Right renal pelvis (tissue), 4 donors: ENCODE measurements around the gene TBC1D22A. TPM values are rescaled to one million over a fixed set of nuclear protein-coding genes. Genes with fewer than 3 reads are reported as not detected.

Source experiments
- DNase-seq, 4 donors: peaks; one replicate each; pipeline ENCODE4 v3.0.0-alpha.2; 2013; ENCODE audit warnings: low read depth in 4 of 4, low spot score in 3 of 4, missing footprints in 1 of 4
- polyA plus RNA-seq, 4 donors: library from polyadenylated mRNA; unstranded; fragments of 120-200 nt; gene quantifications; one replicate each; pipeline ENCODE4 v1.2.1, GENCODE V29; 2013; ENCODE audit not compliant: insufficient read length in 4 of 4

Gene TBC1D22A
- polyA plus RNA-seq, 4 donors, result 17.8 to 19.7 (median 18.2) TPM

DNA sequence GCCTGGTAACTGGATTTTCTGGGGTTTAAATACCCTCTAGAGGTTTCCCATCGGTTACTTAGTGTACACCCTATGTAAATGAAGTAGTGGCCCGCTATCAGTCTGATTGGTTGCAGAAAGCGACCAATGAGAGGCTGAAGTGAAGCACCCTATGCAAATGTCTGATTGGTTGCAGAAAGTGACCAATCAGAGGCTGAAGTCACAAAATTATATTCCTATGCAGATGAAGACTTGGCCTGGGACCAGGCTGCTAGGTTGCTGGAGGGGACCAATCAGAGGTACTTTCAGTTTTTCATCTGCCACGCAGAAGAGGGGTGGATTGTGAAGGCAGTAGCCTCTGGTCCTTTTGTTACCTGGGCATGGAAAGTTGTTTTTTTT lies 134.8 kb downstream of the TBC1D22A start:
- no peak for DNase-seq

DNA sequence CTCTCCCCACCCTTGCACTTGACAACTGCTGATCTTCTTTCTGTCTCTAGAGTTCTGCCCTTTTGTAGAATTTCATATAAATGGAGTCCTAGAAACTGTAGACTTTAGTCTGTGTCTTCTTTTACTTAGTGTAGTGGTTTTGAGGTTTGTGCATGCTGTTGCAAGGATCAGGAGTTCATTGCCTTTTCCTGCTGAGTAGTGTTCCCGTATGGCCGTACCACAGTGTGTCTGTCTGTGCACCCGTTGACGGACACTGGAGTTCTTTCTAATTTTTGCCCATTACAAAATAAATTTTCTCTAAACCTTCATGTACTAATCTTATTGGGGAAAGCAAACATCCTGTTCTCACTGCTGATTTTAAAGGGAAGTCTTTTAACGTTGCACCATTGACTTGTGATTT lies 138.1 kb downstream of the TBC1D22A start:
- no peak for DNase-seq

DNA sequence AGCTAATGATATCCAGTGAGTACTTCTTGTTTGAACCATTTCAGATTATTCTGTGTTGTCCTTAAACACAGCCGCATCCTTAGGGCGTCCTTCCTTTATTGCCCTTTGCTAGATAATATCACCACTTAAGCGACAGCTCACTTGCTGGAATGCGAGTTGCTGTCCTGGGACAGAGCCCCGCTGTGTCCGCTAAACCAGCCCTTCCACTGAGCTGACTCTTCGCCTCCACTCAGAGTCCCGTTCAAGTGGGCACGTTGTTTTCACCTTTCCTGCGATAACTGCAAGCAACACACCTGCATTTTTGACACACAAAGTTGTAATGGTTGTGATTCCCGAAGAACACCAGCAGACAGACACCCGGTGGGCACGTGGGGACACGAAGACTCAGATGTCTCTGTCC lies 140.0 kb downstream of the TBC1D22A start:
- no peak for DNase-seq

DNA sequence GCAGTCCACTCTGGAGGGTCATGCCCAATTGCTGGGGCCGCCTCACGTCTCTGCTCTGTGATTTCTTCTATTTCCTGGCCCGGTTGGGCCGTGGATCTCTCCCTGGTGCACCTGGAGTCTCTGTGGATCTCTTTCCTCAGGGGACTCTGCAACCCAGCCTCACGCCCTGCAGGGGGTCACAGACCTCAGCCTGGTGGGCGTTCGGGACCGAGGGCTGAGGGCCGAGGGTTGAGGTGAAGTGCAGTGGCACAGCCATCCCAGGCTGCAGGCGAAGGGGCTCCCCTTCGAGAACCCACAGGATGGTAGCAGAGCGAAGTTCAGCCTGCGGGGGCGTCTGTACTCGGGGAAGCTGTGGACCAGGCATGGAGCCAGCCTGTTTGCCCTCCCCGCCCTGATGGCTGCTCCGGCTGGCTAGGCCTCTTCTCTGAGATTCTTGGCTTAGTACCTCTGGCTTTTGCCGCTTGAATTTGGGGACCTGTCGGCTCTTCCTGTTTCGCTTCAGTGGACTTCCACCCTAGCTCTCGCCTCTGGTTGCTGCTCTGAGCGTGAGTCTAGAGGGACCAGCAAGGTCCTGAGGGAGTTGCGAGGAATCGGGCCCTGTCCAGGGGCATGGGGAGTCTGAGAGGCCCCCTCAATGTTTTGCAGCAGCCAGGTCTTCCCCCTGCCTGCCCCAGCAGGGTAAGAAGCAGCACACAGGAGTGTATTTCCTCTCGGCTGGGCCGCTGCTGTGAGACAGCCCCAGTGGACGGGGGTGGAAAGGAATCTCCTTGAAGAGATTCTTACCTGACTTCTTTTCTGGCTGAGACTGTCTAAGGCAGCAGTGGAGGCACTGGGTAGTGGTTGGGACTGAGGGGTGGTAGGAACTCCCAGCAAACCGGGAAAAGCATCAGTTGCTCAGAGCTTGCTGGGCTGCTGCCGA lies 140.8 kb downstream of the TBC1D22A start:
- no peak for DNase-seq

DNA sequence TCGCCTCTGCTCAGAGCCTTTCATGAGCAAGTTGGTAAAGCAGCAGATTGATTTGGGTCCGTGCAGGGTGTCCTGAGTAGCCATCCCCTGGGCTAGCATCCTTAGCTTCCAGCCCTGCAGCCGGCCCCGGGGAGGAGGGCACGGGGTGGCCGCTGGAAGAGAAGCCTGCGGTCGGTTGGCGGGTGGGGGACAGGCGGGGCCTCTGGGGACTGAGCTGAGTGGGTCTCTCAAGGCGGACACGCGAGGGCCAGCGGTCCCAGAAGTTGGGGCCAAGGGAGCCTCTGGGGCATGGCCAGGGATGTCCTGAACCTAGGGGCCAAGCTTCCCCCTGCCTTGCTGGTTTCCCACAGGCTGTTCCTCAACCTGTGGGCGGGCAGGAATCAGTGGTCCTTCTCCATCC lies 143.0 kb downstream of the TBC1D22A start:
- no peak for DNase-seq

DNA sequence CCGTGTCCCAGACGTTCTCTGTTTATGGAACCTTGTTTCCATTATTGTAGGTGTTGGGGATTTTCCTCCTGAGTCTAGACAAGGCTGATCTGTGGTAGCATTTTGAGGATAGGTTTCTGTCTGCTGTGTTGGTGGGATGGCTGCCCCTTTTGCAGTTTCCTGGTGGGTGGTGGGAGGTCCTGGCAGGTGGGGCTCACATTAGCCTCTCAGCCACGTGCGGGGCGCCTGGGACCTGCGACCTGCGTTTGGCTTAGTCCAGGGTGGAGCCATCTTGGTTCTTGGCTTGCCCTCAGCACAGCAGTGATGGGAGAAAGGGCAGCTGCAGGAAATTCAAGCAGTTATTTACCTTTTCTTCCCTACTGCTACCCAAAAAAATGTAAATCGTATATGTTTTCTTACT lies 143.4 kb downstream of the TBC1D22A start:
- no peak for DNase-seq

DNA sequence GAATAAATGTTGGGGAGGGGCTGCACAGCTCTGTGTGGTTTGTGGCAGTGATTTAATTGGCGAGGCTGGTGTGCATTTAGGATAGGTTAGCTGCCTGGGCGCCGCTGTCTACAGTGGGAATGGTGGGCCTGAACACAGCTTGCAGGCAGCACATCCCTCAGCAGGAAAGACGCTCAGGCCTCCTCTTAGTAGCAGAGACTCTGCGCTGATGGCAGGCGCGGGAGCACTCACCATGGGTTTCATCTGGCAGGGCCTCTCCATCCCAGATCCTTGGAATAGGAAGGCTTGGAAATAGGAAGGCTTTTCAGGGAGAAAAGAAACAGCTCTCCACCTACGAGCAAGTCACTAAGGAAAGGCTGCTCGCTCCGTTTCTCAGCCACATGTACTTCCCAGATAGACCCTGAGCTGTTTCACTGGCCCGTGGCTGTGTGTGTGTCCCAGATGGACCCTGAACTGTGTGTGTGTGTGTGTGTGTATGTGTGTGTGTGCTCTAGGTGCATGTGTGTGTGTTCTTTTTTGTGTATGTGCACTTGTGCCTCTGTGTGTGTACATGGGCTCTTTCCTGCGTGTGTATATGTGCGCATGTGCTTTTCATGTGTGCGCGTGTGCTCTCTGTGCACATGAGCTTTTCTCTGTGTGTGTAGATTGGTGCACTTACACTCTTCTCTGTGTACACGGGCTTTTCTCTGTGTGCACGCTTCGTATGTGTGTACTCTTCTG lies 144.0 kb downstream of the TBC1D22A start:
- no peak for DNase-seq

DNA sequence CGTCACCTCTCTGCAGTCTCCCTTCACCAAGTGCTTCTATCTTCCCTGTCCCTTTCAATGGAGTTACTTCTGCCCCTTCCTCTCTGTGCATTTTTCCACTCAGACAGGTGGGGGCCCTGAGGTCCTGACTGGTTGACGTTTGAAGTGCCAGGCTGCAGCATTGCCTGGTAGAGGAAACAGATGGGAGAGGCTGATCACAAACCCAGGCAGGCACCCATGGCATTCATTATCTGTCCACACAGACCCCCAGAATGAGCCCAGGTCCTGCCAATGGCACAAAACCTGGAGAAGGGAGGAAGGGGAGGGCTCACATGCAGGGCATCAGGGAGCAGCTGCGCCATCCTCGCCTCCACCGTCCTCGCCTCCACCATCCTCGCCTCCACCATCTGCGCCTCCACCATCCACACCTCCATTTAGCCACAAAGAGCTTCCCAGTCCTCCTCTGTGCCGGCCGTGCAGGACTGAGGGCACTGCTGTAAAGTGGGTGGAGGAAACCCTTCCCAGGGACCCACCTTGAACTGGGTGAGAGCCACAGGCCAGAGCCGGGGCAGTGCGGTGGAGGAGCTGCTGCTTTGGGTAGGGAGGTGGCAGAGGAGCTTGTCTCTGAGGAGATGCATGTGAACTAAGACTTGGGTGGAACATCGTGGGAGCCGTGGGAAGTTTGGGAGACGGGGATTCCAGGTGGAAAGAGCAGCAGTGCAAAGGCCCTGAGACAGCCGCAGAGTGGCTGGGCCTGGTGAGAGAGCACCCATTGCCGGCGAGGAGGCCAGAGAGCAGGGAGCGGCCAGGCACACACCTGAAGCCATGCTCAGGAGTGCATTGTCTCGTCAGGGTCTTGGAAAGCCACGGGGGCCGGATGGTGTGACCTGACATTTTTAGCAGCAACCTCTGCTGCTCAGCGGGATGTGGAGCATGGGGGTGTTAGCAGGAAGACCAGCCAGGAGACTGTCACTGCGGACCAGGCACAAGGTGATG lies 145.1 kb downstream of the TBC1D22A start:
- no peak for DNase-seq

DNA sequence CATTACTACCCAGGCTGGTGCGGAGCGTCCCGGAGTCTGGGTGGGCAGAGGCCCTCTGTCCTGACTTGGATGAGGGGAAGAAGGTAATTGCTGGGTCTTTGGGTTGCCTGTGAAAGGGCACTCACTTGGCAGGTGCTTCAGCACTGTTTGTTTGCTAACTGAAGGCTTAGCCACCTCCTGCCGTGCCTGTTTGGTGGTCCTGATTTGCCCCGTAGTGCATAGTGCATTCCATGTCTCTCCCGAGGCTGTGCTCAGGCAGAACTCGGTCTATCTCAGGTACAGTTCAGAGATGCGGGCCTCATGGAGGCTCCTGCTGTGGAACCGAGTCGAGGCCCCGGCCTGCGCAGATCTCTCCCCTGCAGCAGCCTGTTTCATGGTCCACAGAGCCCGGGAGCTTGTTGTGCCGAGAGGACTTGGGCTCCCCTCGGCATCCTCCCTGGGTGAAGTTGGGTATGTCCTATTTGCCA lies 146.2 kb downstream of the TBC1D22A start:
- no peak for DNase-seq

DNA sequence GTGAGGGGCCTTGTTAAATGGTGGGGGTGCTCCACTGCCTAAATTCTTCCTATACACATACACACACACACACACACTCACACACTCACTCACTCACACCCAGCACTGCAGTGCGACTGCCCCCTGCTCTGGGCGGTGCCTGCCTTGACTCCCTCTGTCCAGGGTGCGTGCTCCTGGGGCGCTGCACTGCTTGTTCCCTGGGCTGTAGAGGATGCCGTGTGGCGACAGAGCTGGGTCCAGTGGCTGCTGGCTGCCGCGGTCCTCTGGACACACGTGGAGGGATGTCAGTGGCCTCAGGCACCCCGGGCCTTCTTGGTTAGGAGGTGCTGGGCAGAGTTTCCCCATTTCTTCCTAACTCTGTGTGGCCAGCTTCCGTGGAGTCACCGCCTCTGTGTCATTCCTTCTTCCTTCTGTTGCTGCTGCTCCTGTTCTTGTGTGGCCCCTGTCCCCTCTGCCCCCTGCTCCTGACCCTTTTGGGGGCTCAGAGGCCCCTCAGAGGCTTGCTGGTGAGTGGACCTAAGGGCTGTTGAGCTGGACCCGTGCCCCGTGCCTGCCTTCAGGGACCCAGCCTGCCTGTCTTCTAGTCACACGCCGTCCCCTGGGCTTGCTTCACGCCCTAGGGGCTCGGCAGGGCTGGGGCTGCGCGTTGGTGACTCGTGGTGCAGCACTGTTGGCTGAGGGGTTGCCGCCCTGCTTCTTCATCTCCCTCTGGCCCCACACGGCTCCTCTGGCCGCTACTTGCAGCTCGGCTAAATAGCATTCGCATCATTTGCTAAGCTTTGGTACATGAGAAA lies 147.0 kb downstream of the TBC1D22A start:
- no peak for DNase-seq

DNA sequence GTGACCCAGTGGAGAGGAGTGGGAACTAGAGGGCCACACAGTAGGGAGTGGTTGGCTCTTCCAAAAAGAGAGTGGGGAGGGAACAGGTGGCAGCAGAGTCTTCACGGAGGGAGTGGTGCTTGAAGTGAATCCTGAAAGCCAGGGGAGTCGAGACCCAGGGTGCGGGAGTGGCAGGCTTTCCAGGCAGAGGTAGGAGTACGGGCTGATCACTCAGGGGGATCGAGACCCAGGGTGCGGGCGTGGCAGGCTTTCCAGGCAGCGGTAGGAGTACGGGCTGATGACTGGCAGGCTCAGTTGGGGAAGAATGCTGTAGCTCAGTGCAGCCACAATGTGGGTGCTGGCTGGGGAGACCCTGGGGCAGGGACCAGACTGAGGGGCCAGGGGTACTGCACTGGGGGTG lies 148.2 kb downstream of the TBC1D22A start:
- DNase-seq, result no peak

DNA sequence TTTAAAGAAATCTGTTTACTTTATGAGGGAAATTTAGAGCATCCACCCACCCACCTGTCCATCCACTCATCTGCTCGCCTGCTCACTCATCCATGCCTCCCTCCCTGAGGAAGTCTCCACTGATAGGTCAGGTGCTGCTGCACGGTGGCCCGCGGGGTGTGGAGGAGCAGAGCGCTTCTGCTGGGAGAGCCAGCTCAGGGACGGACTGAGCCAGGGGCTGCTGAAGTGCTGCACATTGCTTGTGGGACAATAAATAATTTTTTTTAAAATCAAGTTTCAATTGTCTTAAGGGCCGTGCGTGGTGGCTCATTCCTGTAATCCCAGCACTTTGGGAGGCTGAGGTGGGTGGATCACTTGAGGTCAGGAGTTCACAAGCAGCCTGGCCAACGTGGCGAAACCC lies 148.9 kb downstream of the TBC1D22A start:
- DNase-seq, result no peak

DNA sequence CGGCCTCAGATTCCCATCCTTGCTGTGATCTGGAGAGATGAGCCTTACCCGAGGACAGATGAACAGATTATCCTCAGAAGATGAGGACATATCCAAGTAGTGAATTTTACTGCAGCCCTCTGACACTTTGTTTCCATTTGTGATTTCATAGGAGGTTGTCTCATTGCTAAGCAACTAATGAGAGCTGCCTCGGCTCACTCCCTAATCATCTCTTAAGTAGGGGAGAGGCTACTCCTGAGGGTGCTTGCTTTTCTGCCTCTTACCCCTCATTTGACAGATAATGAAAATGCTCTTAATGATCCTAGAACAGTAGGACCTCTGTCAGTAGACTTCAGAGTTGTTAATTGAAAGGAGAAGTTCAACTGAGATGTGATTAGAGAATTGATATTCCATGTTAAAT lies 150.9 kb downstream of the TBC1D22A start:
- DNase-seq, result no peak

DNA sequence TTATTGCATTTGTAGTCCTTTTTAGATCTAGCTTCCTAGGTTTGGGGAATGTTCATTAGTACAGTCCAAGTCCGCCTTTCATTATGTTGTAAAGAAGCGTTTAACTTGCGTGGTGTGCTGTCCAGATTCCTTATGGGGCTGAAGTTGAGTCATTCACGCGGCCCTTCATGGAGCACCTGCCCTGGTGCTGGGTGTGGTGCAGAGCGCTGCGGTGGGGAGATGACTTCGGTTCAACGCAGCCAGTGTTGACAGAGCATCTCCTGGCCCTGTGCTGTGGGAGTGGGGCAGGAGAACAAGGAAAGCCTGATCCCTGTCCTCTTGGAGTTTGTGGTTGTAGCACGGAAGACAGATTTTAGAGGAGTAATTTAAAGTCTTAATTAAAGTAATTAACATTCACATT lies 152.0 kb downstream of the TBC1D22A start:
- no peak for DNase-seq

DNA sequence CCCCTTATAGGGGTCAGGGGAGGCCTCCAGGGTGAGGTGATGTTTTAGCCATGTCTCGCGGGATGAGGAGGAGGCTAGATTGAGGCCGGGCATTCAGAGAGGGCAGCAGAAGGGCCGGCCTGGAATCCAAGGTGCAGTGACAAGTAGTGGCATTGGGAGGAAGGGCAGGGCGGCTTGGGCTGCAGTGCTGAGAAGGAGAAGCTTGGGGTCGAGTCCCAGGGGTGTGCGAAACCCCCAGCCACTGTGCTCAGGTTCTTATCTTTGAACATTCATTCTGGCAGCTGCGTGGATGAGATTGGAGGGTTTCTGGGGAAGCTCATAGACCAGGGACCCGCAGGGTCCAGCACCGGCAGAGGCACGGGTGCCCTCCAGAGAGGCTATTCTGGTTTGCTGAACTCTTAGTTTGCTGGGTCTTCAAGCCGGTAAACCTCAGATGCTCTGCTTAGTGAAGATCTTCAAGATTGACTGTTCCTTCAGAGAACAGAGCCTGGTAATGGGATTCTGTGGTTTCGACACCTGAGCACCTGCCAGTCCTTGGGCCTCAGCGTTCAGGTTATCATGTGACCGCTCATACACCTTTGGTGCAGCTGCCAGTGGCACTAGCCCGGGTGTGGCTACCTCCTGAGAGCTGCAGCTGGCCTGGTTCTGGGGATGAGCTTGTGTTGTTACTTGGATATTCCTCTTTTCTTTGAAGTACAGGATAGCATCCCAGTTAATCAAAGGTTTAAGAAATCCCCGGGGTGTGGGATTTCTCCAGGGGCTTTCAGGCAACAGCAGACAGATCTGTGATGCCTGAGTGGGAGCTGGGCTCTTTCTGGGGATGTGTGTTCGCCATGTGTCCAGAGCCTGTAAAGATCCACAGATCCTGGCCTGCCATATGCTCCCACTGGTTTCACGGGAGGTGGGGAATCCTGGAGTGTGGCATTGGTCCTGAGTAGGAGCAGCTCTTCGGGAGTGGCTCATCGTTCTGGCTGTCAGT lies 152.8 kb downstream of the TBC1D22A start:
- DNase-seq, result no peak

DNA sequence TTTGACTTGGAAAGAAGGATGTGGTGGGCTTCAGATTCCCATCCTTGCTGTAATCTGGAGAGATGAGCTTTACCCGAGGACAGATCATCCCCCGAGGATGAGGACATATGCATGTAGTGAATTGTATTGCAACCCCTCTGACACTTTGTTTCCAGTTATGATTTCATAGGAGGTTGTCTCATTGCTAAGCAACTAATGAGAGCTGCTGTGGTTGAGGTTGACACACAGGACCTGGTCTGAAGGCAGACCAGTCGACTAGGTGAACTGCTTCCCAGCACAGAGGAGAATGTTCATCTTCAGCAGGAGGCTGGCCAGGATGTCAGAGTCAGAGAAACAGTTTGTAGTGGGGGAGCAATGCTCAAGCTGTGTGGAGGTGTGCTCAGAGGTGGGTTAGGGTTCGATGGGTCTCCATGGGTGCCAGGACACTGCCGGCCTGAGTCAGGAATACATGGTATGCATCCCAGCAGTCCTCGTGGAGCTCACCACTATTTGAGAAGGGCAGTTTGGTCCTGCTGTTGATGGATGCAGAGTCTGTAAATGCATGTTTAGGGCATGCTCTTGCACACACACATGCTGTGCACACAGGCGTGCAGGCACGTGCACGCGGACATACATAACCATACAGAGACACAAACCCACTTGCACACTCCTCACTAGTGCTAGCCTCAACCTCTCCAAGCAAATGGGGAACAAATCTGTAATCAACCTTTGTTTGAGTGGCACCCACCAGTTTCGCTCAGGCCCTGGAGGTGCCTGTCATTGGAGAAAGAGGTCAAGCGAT lies 153.7 kb downstream of the TBC1D22A start:
- no peak for DNase-seq

DNA sequence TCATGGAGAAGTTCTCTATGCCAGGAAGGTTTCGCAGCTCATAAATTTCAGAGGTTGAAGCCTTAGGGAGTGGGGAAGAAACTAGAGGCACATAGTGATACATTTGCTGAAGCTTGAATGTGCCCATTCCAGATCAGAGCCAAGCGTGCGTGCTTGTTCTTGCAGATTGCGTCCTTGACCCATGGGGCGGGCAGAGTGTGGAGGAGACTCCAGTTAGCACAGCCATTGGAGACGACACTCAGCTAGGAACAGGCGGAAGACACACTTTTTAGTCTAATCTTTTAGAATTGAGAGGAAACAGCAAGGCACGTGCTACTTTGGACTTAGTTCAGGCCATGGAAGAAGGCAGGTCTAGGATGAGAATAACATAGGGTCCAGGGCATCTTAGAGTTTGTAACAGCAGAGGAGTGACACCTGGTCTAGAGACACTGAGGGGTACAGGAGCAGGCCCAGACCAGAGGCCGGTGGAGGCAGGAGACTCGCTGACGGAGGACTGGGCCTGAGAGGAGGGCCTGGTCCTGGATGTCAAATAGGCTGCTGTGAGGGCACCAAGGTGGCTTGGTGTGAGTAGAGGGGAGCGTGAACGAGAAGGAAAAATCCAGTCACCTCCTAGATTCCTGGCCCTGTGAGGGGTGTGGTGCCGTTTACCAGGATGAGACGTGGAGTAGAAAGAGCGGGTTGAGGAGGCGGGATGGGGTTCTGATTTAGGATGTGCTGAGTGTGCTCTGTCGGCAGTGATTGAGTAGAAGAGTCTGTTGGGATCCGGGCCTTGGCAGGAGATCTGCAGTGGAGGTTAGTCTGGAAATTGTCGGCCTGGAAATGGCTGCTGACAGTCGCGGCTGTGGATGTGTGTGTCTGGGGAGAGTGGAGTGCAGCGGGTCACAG lies 154.7 kb downstream of the TBC1D22A start:
- no peak for DNase-seq
